Neural progenitor cell (in vitro differentiated cells): ENCODE results near the gene IDH3B. TPM values are rescaled to one million over a fixed set of nuclear protein-coding genes. Genes with fewer than 3 reads are reported as not detected.

Experiments used
- DNase-seq: peaks from one replicate; pipeline ENCODE4 v3.0.0-alpha.2; 2016; ENCODE audit warnings: low spot score
- H2AFZ ChIP-seq: fragments of 200-600 bp; sonication (generic); replicated peaks from 2 replicates; pipeline ENCODE4 v1.6.1; 2016; ENCODE audit warnings: antibody characterized with exemption
- H3F3A ChIP-seq: fragments of 200-600 bp; sonication (generic); 2 replicates; pipeline ENCODE4 v1.6.1; 2016; ENCODE audit warnings: antibody characterized with exemption, low read depth
- H3K27ac ChIP-seq: fragments of 200-600 bp; sonication (generic); 2 replicates; pipeline ENCODE4 v1.5.1; 2016; ENCODE audit warnings: mild to moderate bottlenecking
- H3K27me3 ChIP-seq: fragments of 200-600 bp; sonication (generic); 2 replicates; pipeline ENCODE4 v1.6.1; 2016; ENCODE audit warnings: mild to moderate bottlenecking, moderate library complexity
- H3K36me3 ChIP-seq: fragments of 200-600 bp; sonication (generic); 2 replicates; pipeline ENCODE4 v1.5.1; 2016
- H3K4me1 ChIP-seq: fragments of 200-600 bp; sonication (generic); 2 replicates; pipeline ENCODE4 v1.6.1; 2016; ENCODE audit warnings: mixed run types
- H3K4me2 ChIP-seq: fragments of 200-600 bp; sonication (generic); 2 replicates; pipeline ENCODE4 v1.6.1; 2016
- H3K4me3 ChIP-seq: fragments of 200-600 bp; sonication (generic); 2 replicates; pipeline ENCODE4 v1.5.1; 2016
- H3K79me2 ChIP-seq: fragments of 200-600 bp; sonication (generic); 2 replicates; pipeline ENCODE4 v1.6.1; 2016; ENCODE audit warnings: low read depth
- H3K9ac ChIP-seq: fragments of 200-600 bp; sonication (generic); 2 replicates; pipeline ENCODE4 v1.6.1; 2016
- H3K9me3 ChIP-seq: fragments of 200-600 bp; sonication (generic); 2 replicates; pipeline ENCODE4 v1.5.1; 2016; ENCODE audit warnings: low read depth
- H4K20me1 ChIP-seq: fragments of 200-600 bp; sonication (generic); 2 replicates; pipeline ENCODE4 v1.6.1; 2016; ENCODE audit warnings: low read depth
- H3K27ac Mint-ChIP-seq: 3 replicates; pipeline ENCODE4 v1.8.0; 2021; ENCODE audit warnings: mixed read lengths
- H3K27me3 Mint-ChIP-seq: 2 replicates; pipeline ENCODE4 v1.8.0; 2022; ENCODE audit warnings: low read depth, mild to moderate bottlenecking, inconsistent platforms, moderate library complexity, mixed read lengths; ENCODE audit not compliant: insufficient read depth
- H3K36me3 Mint-ChIP-seq: 3 replicates; pipeline ENCODE4 v1.8.0; 2021; ENCODE audit warnings: mixed read lengths
- H3K4me1 Mint-ChIP-seq: 3 replicates; pipeline ENCODE4 v1.8.0; 2021; ENCODE audit warnings: mixed read lengths
- H3K4me3 Mint-ChIP-seq: 3 replicates; pipeline ENCODE4 v1.8.0; 2021; ENCODE audit warnings: mild to moderate bottlenecking, moderate library complexity, mixed read lengths
- H3K9me3 Mint-ChIP-seq: 3 replicates; pipeline ENCODE4 v1.8.0; 2020; ENCODE audit warnings: mixed read lengths
- CTCF ChIP-seq: fragments of 200-600 bp; sonication (generic); IDR thresholded peaks from 2 replicates; pipeline ENCODE4 v1.5.1; 2017; ENCODE audit warnings: antibody characterized with exemption, mild to moderate bottlenecking
- EZH2 ChIP-seq: fragments of 200-600 bp; sonication (generic); IDR thresholded peaks from 2 replicates; pipeline ENCODE4 v1.6.1; 2017; ENCODE audit warnings: antibody characterized with exemption, mild to moderate bottlenecking, moderate library complexity
- EZH2phosphoT487 ChIP-seq: fragments of 200-600 bp; sonication (generic); IDR thresholded peaks from 2 replicates; pipeline ENCODE4 v1.6.1; 2017; ENCODE audit warnings: antibody characterized with exemption
- total RNA-seq: library from RNA; depleted of rRNA; stranded (reverse); fragments of >200 nt; gene quantifications from 2 replicates; pipeline ENCODE4 v1.2.3, GENCODE V29; 2015; ENCODE audit warnings: low replicate concordance

IDH3B gene
- total RNA-seq, 1 donor from 2014 or later, result 94.3 TPM

GRCh38 chr20:2616634-2617033, 47.4 kb downstream of the IDH3B start:
- no peak overlapping the region for H3K9ac ChIP-seq
- H3K27ac ChIP-seq, result no peak overlapping the region

GRCh38 chr20:2612073-2612472, 51.9 kb downstream of the IDH3B start:
- no peak overlapping the region for H3K27ac Mint-ChIP-seq
- H3K27me3 Mint-ChIP-seq, result peaks cover 4% of the 10 kb centered on the region

More at GRCh38 chr20:2616634-2617033, 47.4 kb downstream of the IDH3B start:
- Histone ChIP-seq H4K20me1 (no peaks in the 10 kb centered on the region), H3K4me1 (no peaks in the 10 kb centered on the region), H3K4me2 (no peak overlapping the region), H3F3A (no peaks in the 10 kb centered on the region), H3K4me3 (no peak overlapping the region), H2AFZ (no peak overlapping the region), H3K27me3 (peaks cover 20% of the 10 kb centered on the region), H3K36me3 (no peaks in the 10 kb centered on the region), H3K9me3 (no peaks in the 10 kb centered on the region), H3K79me2 (no peaks in the 10 kb centered on the region)
- Mint-ChIP-seq H3K4me1 (no peaks in the 10 kb centered on the region), H3K4me3 (no peak overlapping the region), H3K36me3 (no peaks in the 10 kb centered on the region), H3K27me3 (peaks cover 6% of the 10 kb centered on the region), H3K9me3 (peaks cover 6% of the 10 kb centered on the region), H3K27ac (no peak overlapping the region)
- DNase-seq, result no peak
- TF ChIP-seq EZH2phosphoT487, result no peak
- no peak for TF ChIP-seq EZH2
- TF ChIP-seq CTCF, result no peak

GRCh38 chr20:2610941-2611720, 52.9 kb downstream of the IDH3B start:
- Histone ChIP-seq H3K36me3 (no peaks in the 10 kb centered on the region), H3K27me3 (peaks cover 13% of the 10 kb centered on the region), H3K9ac (no peak overlapping the region), H4K20me1 (no peaks in the 10 kb centered on the region), H2AFZ (no peak overlapping the region), H3K79me2 (no peaks in the 10 kb centered on the region), H3K4me1 (no peaks in the 10 kb centered on the region), H3K4me3 (no peak overlapping the region), H3K27ac (no peak overlapping the region), H3F3A (no peaks in the 10 kb centered on the region), H3K4me2 (no peak overlapping the region), H3K9me3 (peaks cover 7% of the 10 kb centered on the region)
- TF ChIP-seq CTCF (no peak), EZH2phosphoT487 (no peak), EZH2 (no peak)
- Mint-ChIP-seq H3K4me1 (no peaks in the 10 kb centered on the region), H3K4me3 (no peak overlapping the region), H3K9me3 (peaks cover 13% of the 10 kb centered on the region), H3K27me3 (peaks cover 4% of the 10 kb centered on the region), H3K36me3 (no peaks in the 10 kb centered on the region), H3K27ac (no peak overlapping the region)
- DNase-seq, result no peak

More at GRCh38 chr20:2612073-2612472, 51.9 kb downstream of the IDH3B start:
- Histone ChIP-seq H2AFZ (no peak overlapping the region), H3K4me2 (no peak overlapping the region), H3K9me3 (no peaks in the 10 kb centered on the region), H3K27me3 (peaks cover 13% of the 10 kb centered on the region), H3K27ac (no peak overlapping the region), H3K79me2 (no peaks in the 10 kb centered on the region), H4K20me1 (no peaks in the 10 kb centered on the region), H3K4me1 (no peaks in the 10 kb centered on the region), H3K4me3 (no peak overlapping the region), H3K36me3 (no peaks in the 10 kb centered on the region), H3K9ac (no peak overlapping the region), H3F3A (no peaks in the 10 kb centered on the region)
- H3K4me3 Mint-ChIP-seq, result no peak overlapping the region
- DNase-seq, result no peak
- TF ChIP-seq CTCF, result no peak
- TF ChIP-seq EZH2phosphoT487, result no peak
- TF ChIP-seq EZH2, result no peak
- peaks cover 7% of the 10 kb centered on the region for H3K9me3 Mint-ChIP-seq
- no peaks in the 10 kb centered on the region for H3K36me3 Mint-ChIP-seq
- no peaks in the 10 kb centered on the region for H3K4me1 Mint-ChIP-seq
